Parathyroid adenoma (tissue), 2 donors: Measurements from ENCODE around the gene OR6S1.

Experiments
- H2AFZ ChIP-seq: fragments of 300-600 bp; sonication (generic); one replicate; pipeline ENCODE4 v1.7.0; 2017; ENCODE audit warnings: antibody characterized with exemption, mild to moderate bottlenecking
- H3K27ac ChIP-seq: fragments of 300-600 bp; sonication (generic); one replicate; pipeline ENCODE4 v1.7.0; 2017
- H3K27me3 ChIP-seq: fragments of 300-600 bp; sonication (generic); one replicate; pipeline ENCODE4 v1.7.0; 2017; ENCODE audit warnings: low read length; ENCODE audit not compliant: control insufficient read depth, insufficient read depth
- H3K36me3 ChIP-seq: fragments of 300-600 bp; sonication (generic); one replicate; pipeline ENCODE4 v1.7.0; 2017; ENCODE audit warnings: low read length; ENCODE audit not compliant: control insufficient read depth, insufficient read depth
- H3K4me1 ChIP-seq: fragments of 300-600 bp; sonication (generic); one replicate; pipeline ENCODE4 v1.7.0; 2017; ENCODE audit warnings: control low read depth
- H3K4me2 ChIP-seq: fragments of 300-600 bp; sonication (generic); one replicate; pipeline ENCODE4 v1.7.0; 2017; ENCODE audit warnings: low read length
- H3K4me3 ChIP-seq: fragments of 300-600 bp; sonication (generic); one replicate; pipeline ENCODE4 v1.7.0; 2017; ENCODE audit warnings: low read depth, low read length
- H3K79me2 ChIP-seq: fragments of 300-600 bp; sonication (generic); one replicate; pipeline ENCODE4 v1.7.0; 2017; ENCODE audit warnings: control low read depth
- H3K9ac ChIP-seq: fragments of 300-600 bp; sonication (generic); one replicate; pipeline ENCODE4 v1.7.0; 2017; ENCODE audit warnings: mild to moderate bottlenecking
- H3K9me3 ChIP-seq: fragments of 300-600 bp; sonication (generic); one replicate; pipeline ENCODE4 v1.7.0; 2017; ENCODE audit warnings: low read length; ENCODE audit not compliant: control insufficient read depth
- TF ChIP-seq, protein P1 (sequence below): fragments of 300-600 bp; sonication (generic); IDR thresholded peaks from one replicate; pipeline ENCODE4 v1.7.0; 2017; ENCODE audit warnings: antibody characterized with exemption, mild to moderate bottlenecking
- donor health status: primary hyperparathyroidism.

OR6S1 gene

DNA sequence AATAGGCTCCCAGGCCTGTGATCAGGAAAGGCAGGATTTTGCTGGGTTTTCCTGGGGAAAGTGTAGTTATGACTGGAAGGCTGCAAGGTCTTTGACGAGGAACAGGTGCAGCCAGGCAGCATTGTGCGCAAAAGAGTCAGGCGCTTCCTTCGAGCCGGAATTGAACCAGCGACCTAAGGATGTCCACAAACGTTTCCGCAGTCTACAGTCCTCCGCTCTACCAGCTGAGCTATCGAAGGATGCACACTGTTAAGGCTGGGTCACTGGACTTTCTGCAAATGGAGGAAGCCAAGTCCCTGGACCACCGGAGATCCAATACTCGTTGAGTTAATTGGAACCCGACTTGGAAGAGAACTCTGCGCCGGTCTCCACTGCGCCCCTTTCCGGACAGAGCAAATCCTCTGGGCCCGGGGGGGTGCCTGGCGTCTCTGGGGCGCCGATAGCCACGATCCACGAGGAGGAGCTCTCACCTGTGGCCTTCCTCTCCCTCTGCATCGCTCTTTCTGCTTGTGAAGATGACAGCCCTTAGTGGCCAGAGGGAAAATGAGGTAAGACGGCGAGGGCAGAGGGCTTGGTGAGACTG is 18.4 kb upstream of the OR6S1 start:
- Histone ChIP-seq H3K4me2 (no peak overlapping the region), H3K4me3 (no peak overlapping the region), H3K27me3 (peaks cover 3% of the 10 kb centered on the region), H2AFZ (no peak overlapping the region), H3K9ac (no peak overlapping the region), H3K4me1 (no peaks in the 10 kb centered on the region), H3K36me3 (no peaks in the 10 kb centered on the region), H3K27ac (no peak overlapping the region), H3K9me3 (no peaks in the 10 kb centered on the region), H3K79me2 (no peaks in the 10 kb centered on the region)
- TF ChIP-seq, protein P1, sequence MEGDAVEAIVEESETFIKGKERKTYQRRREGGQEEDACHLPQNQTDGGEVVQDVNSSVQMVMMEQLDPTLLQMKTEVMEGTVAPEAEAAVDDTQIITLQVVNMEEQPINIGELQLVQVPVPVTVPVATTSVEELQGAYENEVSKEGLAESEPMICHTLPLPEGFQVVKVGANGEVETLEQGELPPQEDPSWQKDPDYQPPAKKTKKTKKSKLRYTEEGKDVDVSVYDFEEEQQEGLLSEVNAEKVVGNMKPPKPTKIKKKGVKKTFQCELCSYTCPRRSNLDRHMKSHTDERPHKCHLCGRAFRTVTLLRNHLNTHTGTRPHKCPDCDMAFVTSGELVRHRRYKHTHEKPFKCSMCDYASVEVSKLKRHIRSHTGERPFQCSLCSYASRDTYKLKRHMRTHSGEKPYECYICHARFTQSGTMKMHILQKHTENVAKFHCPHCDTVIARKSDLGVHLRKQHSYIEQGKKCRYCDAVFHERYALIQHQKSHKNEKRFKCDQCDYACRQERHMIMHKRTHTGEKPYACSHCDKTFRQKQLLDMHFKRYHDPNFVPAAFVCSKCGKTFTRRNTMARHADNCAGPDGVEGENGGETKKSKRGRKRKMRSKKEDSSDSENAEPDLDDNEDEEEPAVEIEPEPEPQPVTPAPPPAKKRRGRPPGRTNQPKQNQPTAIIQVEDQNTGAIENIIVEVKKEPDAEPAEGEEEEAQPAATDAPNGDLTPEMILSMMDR, result no peak

DNA sequence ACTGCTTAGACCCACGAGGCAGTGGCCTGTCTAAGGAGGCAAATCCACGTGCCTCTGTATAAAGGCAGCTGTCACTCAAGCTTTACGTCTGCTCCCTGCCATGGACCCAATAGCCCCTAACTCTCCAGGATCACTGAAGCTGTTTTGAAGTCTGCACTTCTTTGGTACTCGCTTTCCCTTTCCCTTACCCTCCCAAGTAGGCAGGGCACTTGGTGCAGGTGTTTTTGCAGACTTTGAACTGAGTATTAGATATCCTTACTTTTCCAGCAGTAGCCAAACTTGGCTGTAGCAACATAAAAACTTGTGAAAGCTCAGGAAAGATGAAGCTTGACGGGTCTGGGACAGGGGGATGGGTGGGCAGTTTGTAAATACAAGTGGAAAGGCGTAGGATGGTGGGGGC is 17.8 kb upstream of the OR6S1 start:
- H2AFZ ChIP-seq, result no peak overlapping the region
- no peak overlapping the region for H3K4me3 ChIP-seq
- H3K4me1 ChIP-seq, result no peaks in the 10 kb centered on the region
- no peak overlapping the region for H3K4me2 ChIP-seq
- H3K9ac ChIP-seq, result no peak overlapping the region
- no peaks in the 10 kb centered on the region for H3K36me3 ChIP-seq
- no peaks in the 10 kb centered on the region for H3K79me2 ChIP-seq
- H3K27me3 ChIP-seq, result peaks cover 3% of the 10 kb centered on the region
- TF ChIP-seq, protein P1, result no peak
- no peak overlapping the region for H3K27ac ChIP-seq
- H3K9me3 ChIP-seq, result no peaks in the 10 kb centered on the region

DNA sequence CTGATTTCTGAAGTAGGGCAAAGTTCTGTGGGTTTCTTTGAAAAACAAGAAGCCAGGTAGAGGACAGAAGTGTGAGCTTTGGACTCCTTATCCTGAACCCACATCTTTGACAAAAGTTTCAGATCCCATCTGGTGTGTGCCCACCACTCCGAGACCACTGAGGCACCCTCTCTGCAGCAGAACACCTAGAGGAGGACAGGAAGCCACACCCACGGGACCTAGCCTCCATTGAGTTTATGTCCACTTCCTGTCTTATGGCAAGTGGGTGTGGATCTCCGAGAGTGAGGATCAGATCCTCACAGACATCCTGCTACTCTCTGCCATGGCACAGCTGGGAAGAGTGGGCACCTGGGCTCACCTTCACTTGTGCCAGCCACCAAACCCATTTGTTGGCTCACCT is 16.8 kb upstream of the OR6S1 start:
- H3K4me3 ChIP-seq, result no peak overlapping the region
- no peaks in the 10 kb centered on the region for H3K36me3 ChIP-seq
- no peaks in the 10 kb centered on the region for H3K9me3 ChIP-seq
- H3K4me2 ChIP-seq, result no peak overlapping the region
- TF ChIP-seq, protein P1, result no peak
- H3K79me2 ChIP-seq, result no peaks in the 10 kb centered on the region
- H3K4me1 ChIP-seq, result no peaks in the 10 kb centered on the region
- no peak overlapping the region for H3K27ac ChIP-seq
- peaks cover 5% of the 10 kb centered on the region for H3K27me3 ChIP-seq
- H2AFZ ChIP-seq, result no peak overlapping the region
- no peak overlapping the region for H3K9ac ChIP-seq

DNA sequence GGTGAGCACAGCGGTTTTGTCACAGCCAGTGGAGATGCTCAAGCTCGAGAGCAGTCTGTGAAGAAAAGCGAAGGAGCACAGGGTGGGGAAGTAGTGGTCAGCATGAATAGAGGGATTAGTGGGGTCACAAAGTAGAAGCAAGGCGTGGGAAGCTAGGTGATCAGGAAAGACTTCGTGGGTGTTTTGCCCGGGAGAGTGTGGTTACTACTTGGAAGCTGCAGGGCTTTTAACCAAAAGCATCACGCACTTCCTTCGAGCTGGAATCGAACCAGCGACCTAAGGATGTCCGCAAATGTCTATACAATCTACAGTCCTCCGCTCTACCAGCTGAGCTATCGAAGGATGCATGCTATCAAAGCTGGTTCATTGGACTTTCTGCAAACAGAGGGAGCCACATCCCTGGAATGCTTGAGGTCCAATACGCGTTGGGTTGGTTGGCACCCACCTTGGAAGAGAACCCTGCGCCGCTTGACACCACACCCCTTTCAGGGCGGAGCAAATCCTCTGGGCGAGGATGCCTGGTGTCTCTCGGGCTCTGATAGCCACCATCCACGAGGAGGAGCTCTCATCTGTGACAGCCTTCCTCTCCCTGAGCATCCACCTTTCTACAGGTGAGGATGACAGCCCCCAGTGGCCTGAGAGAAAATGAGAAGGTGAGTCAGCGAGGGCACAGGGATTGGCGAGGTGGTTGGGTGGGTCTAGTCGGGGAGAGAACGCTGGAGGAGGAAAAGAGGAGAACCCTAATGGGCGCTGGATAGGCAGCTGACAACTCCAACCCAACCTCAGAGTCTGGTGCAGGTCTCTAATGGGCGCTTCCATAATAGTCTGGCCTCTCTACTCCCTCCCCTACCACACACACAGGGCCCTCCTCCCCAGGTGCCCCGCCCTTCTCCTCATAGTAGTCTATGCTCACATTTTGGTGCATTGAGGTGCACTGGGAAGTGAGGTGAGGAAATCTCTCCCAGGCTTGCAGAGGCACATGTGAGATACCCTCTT is 16.0 kb upstream of the OR6S1 start:
- TF ChIP-seq, protein P1, result peak; percentile 36
- Histone ChIP-seq H3K9me3 (no peaks in the 10 kb centered on the region), H3K4me3 (no peak overlapping the region), H3K27ac (no peak overlapping the region), H3K9ac (no peak overlapping the region), H3K36me3 (no peaks in the 10 kb centered on the region), H3K4me2 (no peak overlapping the region), H3K27me3 (peaks cover 7% of the 10 kb centered on the region), H3K79me2 (no peaks in the 10 kb centered on the region), H3K4me1 (no peaks in the 10 kb centered on the region), H2AFZ (peak overlapping the region; percentile 38)
